ENCODE data around the gene MACF1. TPM values are rescaled to one million over a fixed set of nuclear protein-coding genes. Genes with fewer than 3 reads are reported as not detected.

Gene MACF1
- total RNA-seq, 1 donor from 2014 or later = 657 TPM

DNA sequence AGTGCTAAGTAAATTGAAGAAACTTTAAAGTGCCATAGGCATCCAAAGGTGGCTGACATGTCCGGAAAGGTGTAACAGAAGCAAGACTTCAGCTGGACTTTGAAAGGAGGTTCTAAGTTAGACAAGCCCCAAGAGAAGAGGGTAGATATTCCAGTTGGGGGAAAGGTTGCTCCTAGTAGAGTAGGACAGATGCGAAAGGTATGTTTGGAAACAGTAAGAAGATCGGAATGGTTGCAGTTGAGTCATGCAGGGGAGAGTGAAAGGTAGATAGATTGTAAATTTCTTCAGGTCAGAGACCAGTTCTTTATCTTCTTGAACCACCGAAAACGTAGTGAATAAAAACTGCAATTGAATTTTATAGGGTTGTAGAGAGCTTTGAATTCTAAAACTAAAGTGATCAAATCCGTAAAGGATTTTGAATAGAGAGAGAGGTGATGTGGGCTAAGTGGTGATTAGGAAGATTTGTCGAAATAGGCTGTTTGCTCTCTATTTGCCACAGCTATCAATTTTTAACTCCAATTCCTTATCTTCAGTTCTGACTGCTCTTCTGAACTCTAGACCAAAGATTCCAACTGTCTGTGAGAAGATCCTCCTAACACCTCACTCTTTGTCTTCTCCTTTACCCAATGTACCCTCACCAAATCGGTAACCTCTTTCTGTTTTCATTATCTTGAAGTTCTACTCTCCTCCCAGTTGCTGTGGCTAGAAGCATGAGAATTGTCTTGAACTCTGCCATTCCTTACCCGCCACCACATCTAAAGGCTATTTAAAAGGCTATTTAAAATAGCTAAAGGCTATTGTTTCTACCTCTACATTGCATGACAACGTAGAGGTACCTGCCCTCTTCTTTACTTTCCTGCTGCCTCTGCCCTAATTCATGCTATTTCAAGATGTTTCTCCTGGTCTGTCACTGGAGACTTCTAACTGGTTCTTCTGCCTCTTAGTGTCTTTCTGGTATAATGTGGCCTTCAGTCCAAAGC lies 16.7 kb downstream of the MACF1 start:
- TF ChIP-seq, protein P1, sequence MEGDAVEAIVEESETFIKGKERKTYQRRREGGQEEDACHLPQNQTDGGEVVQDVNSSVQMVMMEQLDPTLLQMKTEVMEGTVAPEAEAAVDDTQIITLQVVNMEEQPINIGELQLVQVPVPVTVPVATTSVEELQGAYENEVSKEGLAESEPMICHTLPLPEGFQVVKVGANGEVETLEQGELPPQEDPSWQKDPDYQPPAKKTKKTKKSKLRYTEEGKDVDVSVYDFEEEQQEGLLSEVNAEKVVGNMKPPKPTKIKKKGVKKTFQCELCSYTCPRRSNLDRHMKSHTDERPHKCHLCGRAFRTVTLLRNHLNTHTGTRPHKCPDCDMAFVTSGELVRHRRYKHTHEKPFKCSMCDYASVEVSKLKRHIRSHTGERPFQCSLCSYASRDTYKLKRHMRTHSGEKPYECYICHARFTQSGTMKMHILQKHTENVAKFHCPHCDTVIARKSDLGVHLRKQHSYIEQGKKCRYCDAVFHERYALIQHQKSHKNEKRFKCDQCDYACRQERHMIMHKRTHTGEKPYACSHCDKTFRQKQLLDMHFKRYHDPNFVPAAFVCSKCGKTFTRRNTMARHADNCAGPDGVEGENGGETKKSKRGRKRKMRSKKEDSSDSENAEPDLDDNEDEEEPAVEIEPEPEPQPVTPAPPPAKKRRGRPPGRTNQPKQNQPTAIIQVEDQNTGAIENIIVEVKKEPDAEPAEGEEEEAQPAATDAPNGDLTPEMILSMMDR (IDR thresholded peaks at IDR 0.05; ENCODE audit: partially characterized antibody, unreplicated experiment) = no peak
- Mint-ChIP-seq H3K27me3 (ENCODE audit: unreplicated experiment) (peaks cover 6% of the 10 kb centered on the region), H3K27ac (ENCODE audit: unreplicated experiment) (peak overlapping the region; percentile 7), H3K4me3 (ENCODE audit: unreplicated experiment) (no peak overlapping the region), H3K36me3 (ENCODE audit: unreplicated experiment) (no peaks in the 10 kb centered on the region), H3K4me1 (ENCODE audit: low read depth, unreplicated experiment) (peaks cover 10% of the 10 kb centered on the region), H3K9me3 (ENCODE audit: unreplicated experiment) (peaks cover 4% of the 10 kb centered on the region)
- no peak for DNase-seq

GRCh38 chr1:39224295-39224829 lies 19.9 kb downstream of the MACF1 start:
- Mint-ChIP-seq H3K27me3 (ENCODE audit: unreplicated experiment) (peaks cover 5% of the 10 kb centered on the region), H3K4me3 (ENCODE audit: unreplicated experiment) (no peak overlapping the region), H3K9me3 (ENCODE audit: unreplicated experiment) (peaks cover 5% of the 10 kb centered on the region), H3K27ac (ENCODE audit: unreplicated experiment) (no peak overlapping the region), H3K36me3 (ENCODE audit: unreplicated experiment) (no peaks in the 10 kb centered on the region), H3K4me1 (ENCODE audit: low read depth, unreplicated experiment) (peaks cover 14% of the 10 kb centered on the region)
- TF ChIP-seq, protein P1 (IDR thresholded peaks at IDR 0.05; ENCODE audit: partially characterized antibody, unreplicated experiment) = no peak
- no peak for DNase-seq

DNA sequence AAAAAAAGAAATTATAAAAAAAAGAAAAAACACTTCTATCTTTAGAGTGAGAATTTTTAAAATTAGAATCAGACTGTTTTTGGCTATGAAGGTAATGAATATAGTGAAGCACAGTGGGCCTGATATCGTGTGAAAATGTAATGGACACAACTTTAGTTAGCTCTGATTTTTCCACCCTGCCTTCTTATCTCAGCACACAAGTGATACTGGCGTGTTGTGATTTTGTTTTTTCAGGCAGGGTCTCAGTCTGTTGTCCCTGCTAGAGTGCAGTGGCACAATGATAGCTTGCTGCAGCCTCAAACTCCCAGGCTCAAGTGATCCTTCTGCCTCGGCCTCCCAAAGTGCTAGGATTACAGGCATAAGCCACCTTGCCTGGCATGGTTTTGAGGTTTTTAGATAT lies 22.3 kb downstream of the MACF1 start:
- Mint-ChIP-seq H3K27me3 (ENCODE audit: unreplicated experiment) (peaks cover 3% of the 10 kb centered on the region), H3K4me3 (ENCODE audit: unreplicated experiment) (no peak overlapping the region), H3K4me1 (ENCODE audit: low read depth, unreplicated experiment) (peaks cover 22% of the 10 kb centered on the region), H3K36me3 (ENCODE audit: unreplicated experiment) (no peaks in the 10 kb centered on the region), H3K27ac (ENCODE audit: unreplicated experiment) (no peak overlapping the region), H3K9me3 (ENCODE audit: unreplicated experiment) (peaks cover 10% of the 10 kb centered on the region)
- TF ChIP-seq, protein P1 (IDR thresholded peaks at IDR 0.05; ENCODE audit: partially characterized antibody, unreplicated experiment) = no peak
- no peak for DNase-seq

DNA sequence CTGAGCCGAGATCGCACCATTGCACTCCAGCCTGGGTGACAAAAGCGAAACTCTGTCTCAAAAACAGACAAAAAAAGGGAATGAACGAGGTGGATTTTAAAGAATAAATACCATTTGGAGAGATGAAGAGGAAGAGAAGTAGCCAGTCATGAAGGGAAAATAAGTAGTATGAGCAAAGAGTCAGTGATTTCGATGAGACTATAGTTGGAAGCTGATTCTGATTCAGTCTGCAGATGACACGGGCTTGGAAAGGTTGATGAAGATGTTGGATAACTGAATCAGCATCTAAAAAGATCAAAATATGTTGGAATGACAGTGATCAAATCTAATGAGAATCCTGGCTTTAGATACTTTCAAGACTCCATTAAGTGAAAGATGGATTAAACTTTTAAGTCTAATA lies 23.8 kb downstream of the MACF1 start:
- peaks cover 25% of the 10 kb centered on the region for H3K4me1 Mint-ChIP-seq (ENCODE audit: low read depth, unreplicated experiment)
- H3K4me3 Mint-ChIP-seq (ENCODE audit: unreplicated experiment) = no peak overlapping the region
- H3K9me3 Mint-ChIP-seq (ENCODE audit: unreplicated experiment) = peaks cover 10% of the 10 kb centered on the region
- DNase-seq = no peak
- no peak overlapping the region for H3K27ac Mint-ChIP-seq (ENCODE audit: unreplicated experiment)
- no peaks in the 10 kb centered on the region for H3K36me3 Mint-ChIP-seq (ENCODE audit: unreplicated experiment)
- peaks cover 2% of the 10 kb centered on the region for H3K27me3 Mint-ChIP-seq (ENCODE audit: unreplicated experiment)
- TF ChIP-seq, protein P1 (IDR thresholded peaks at IDR 0.05; ENCODE audit: partially characterized antibody, unreplicated experiment) = no peak

- TF ChIP-seq, protein P1 (IDR thresholded peaks at IDR 0.05; ENCODE audit: partially characterized antibody, unreplicated experiment) = no peak
These were observed 25.0 kb downstream of the MACF1 start for GRCh38 chr1:39229504-39229903.

More at GRCh38 chr1:39229504-39229903, 25.0 kb downstream of the MACF1 start:
- no peak overlapping the region for H3K4me3 Mint-ChIP-seq (ENCODE audit: unreplicated experiment)
- H3K27ac Mint-ChIP-seq (ENCODE audit: unreplicated experiment) = no peak overlapping the region
- H3K36me3 Mint-ChIP-seq (ENCODE audit: unreplicated experiment) = no peaks in the 10 kb centered on the region
- H3K27me3 Mint-ChIP-seq (ENCODE audit: unreplicated experiment) = peaks cover 4% of the 10 kb centered on the region
- peaks cover 27% of the 10 kb centered on the region for H3K4me1 Mint-ChIP-seq (ENCODE audit: low read depth, unreplicated experiment)
- DNase-seq = no peak
- peaks cover 10% of the 10 kb centered on the region for H3K9me3 Mint-ChIP-seq (ENCODE audit: unreplicated experiment)
